Activated CD8-positive, alpha-beta memory T cell treated with anti-CD3 and anti-CD28 coated beads for 36 hours (primary cell): Measurements from ENCODE around the gene BNIP5. TPM values are rescaled to one million over a fixed set of nuclear protein-coding genes. Genes with fewer than 3 reads are reported as not detected.

ENCODE experiments used
- CTCF ChIA-PET: fragments of 350-600 bp; sonication (Branson Sonifier 250); formaldehyde crosslinking; loops from one replicate; lab custom pipeline; 2021; ENCODE audit warnings: antibody characterized with exemption; lab: Charles Lee
- POLR2A ChIA-PET: fragments of 350-600 bp; sonication (Branson Sonifier 250); formaldehyde crosslinking; loops from one replicate; lab custom pipeline; 2021; ENCODE audit warnings: antibody characterized with exemption; lab: Charles Lee
- total RNA-seq, 2 experiments: library from RNA; stranded (reverse); gene quantifications; one replicate each; pipeline ENCODE4 v1.2.3, GENCODE V29; 2021

BNIP5 gene
- total RNA-seq, 2 experiments from 2014 or later, result not detected

GRCh38 chr6:36266913-36267644, 69.6 kb downstream of the BNIP5 start:
- CTCF ChIA-PET, result no interaction called here
- POLR2A ChIA-PET, result no interaction called here

Other genes with a start within 250 kb of the BNIP5 start
- gene MAPK13, start 206.4 kb downstream of the BNIP5 start, total RNA-seq, result 10 to 100 TPM; 70.1 to 71.1 TPM
- 10 to 100 TPM; 19.3 to 20.4 TPM for gene BRPF3, start 140.1 kb downstream of the BNIP5 start, total RNA-seq
- gene PNPLA1, start 66.8 kb downstream of the BNIP5 start, total RNA-seq, result not detected
- gene ETV7, start 50.8 kb upstream of the BNIP5 start, total RNA-seq, result under 1 TPM; 0.36 to 0.38 TPM
- under 1 TPM; 0.10 to 0.36 TPM for gene PXT1, start 106.0 kb upstream of the BNIP5 start, total RNA-seq
- 10 to 100 TPM; 51.9 to 52.7 TPM for gene KCTD20, start 106.1 kb upstream of the BNIP5 start, total RNA-seq
- 10 to 100 TPM; 29.5 to 30.4 TPM for gene STK38, start 210.6 kb upstream of the BNIP5 start, total RNA-seq